Activated B cell treated with CpG ODN at 0.5 μM for 24 hours (primary cell): Measurements from ENCODE around the gene NBEAL1. TPM values are rescaled to one million over a fixed set of nuclear protein-coding genes. Genes with fewer than 3 reads are reported as not detected.
"Not testable (repeated sequence)": the region's sequence is repeated elsewhere in the genome, so short reads cannot be mapped to it uniquely, and the experiment has no call there.

Experiments used
- ATAC-seq: fragments of 200-7000 bp; cut with Tn5 transposase; one replicate; pipeline ENCODE4 v1.10.0; 2021; ENCODE audit warnings: low read depth, mild to moderate bottlenecking, moderate library complexity
- CTCF ChIA-PET: fragments of 350-600 bp; sonication (Branson Sonifier 250); formaldehyde crosslinking; loops from one replicate; lab custom pipeline; 2021; ENCODE audit warnings: antibody characterized with exemption; lab: Charles Lee
- POLR2A ChIA-PET: fragments of 350-600 bp; sonication (Branson Sonifier 250); formaldehyde crosslinking; loops from one replicate; lab custom pipeline; 2021; ENCODE audit warnings: antibody characterized with exemption; lab: Charles Lee
- DNase-seq: peaks from one replicate; pipeline ENCODE4 v3.0.0; 2022
- H3K27ac Mint-ChIP-seq: one replicate; pipeline ENCODE4 v1.8.0; 2020; ENCODE audit warnings: mixed read lengths
- H3K27me3 Mint-ChIP-seq: one replicate; pipeline ENCODE4 v1.8.0; 2021; ENCODE audit warnings: mixed read lengths
- H3K36me3 Mint-ChIP-seq: one replicate; pipeline ENCODE4 v1.8.0; 2021; ENCODE audit warnings: low read depth, mixed read lengths
- H3K4me1 Mint-ChIP-seq: one replicate; pipeline ENCODE4 v1.8.0; 2021; ENCODE audit warnings: mixed read lengths
- H3K4me3 Mint-ChIP-seq: one replicate; pipeline ENCODE4 v1.8.0; 2020; ENCODE audit warnings: mild to moderate bottlenecking, mixed read lengths
- H3K9me3 Mint-ChIP-seq: one replicate; pipeline ENCODE4 v1.8.0; 2020; ENCODE audit warnings: mixed read lengths
- CTCF ChIP-seq: fragments of 200-600 bp; IDR thresholded peaks from one replicate; pipeline ENCODE4 v1.8.0; 2022; ENCODE audit warnings: antibody characterized with exemption, mild to moderate bottlenecking
- intact Hi-C: fragments of 100-400 bp; cut with micrococcal nuclease; formaldehyde crosslinking; loops from one replicate; pipeline ENCODE4 v1.15.1; 2024
- total RNA-seq: library from RNA; stranded (reverse); gene quantifications from 2 replicates; pipeline ENCODE4 v1.2.3, GENCODE V29; 2022

The NBEAL1 gene
- total RNA-seq: 8.9 and 9.3 TPM in 2 replicates

- H3K27me3 Mint-ChIP-seq: no peaks in the 10 kb centered on the region
- H3K9me3 Mint-ChIP-seq: no peaks in the 10 kb centered on the region
Measured at GRCh38 chr2:203014456-203015199, at the start of gene NBEAL1. Gene NBEAL1, plus strand, starts transcription at chr2:203014875. Its CDS starts 1,510 bp downstream, at chr2:203016385.

GRCh38 chr2:202965810-202966460, 48.7 kb upstream of the NBEAL1 start:
- DNase-seq: no peak
- intact Hi-C loops: no loop called here
- no peak for TF ChIP-seq CTCF
- no peaks in the 10 kb centered on the region for H3K27me3 Mint-ChIP-seq
- CTCF ChIA-PET: no interaction called here
- no peak overlapping the region for H3K4me3 Mint-ChIP-seq
- H3K4me1 Mint-ChIP-seq: no peaks in the 10 kb centered on the region
- POLR2A ChIA-PET: no interaction called here
- H3K9me3 Mint-ChIP-seq: no peaks in the 10 kb centered on the region
- ATAC-seq: no peak
- H3K27ac Mint-ChIP-seq: no peak overlapping the region
- peaks cover 23% of the 10 kb centered on the region for H3K36me3 Mint-ChIP-seq

More at GRCh38 chr2:203014456-203015199, at the start of gene NBEAL1:
- POLR2A ChIA-PET: interaction anchor here (1.0 to 2.2 kb wide), 3 partner anchors 104 to 379 kb away, joined by 3 to 10 read pairs (median 8); partner anchors contain the start of genes CYP20A1 and FAM117B
- Mint-ChIP-seq H3K4me3 (peak within 1 kb of the TSS; percentile 87), H3K27ac (peak within 1 kb of the TSS; percentile 84), H3K4me1 (peaks cover 26% of the 10 kb centered on the region), H3K36me3 (peaks cover 7% of the 10 kb centered on the region)
- DNase-seq (peak; percentile 100), ATAC-seq (peak; percentile 93)
- intact Hi-C loops: loop anchor here (1.0 to 5.0 kb wide), 8 partner anchors 103 to 1233 kb away; partner anchors contain the start of genes ABI2, BMPR2, CYP20A1 and FAM117B
- no peak for TF ChIP-seq CTCF
- CTCF ChIA-PET: interaction anchor here (0.8 kb wide), 1 partner anchor 144 kb away, joined by 4 read pairs; no protein-coding TSS in a partner anchor

- ATAC-seq, H3K4me3 Mint-ChIP-seq, H3K27ac Mint-ChIP-seq, H3K9me3 Mint-ChIP-seq, DNase-seq, H3K4me1 Mint-ChIP-seq, intact Hi-C loops, H3K27me3 Mint-ChIP-seq, CTCF ChIA-PET: not testable (repeated sequence)
- peaks cover 22% of the 10 kb centered on the region for H3K36me3 Mint-ChIP-seq
- POLR2A ChIA-PET: interaction anchor here (0.6 kb wide), 1 partner anchor 54 kb away, joined by 4 read pairs; no protein-coding TSS in a partner anchor
Measured at GRCh38 chr2:202969404-202969803, 45.3 kb upstream of the NBEAL1 start.

- Mint-ChIP-seq H3K27ac (no peak overlapping the region), H3K9me3 (no peaks in the 10 kb centered on the region), H3K4me3 (no peak overlapping the region), H3K4me1 (no peaks in the 10 kb centered on the region), H3K27me3 (no peaks in the 10 kb centered on the region), H3K36me3 (peaks cover 41% of the 10 kb centered on the region)
- TF ChIP-seq CTCF: no peak
- CTCF ChIA-PET: no interaction called here
- intact Hi-C loops: no loop called here
- no peak for DNase-seq
- no peak for ATAC-seq
- POLR2A ChIA-PET: no interaction called here
Measured at GRCh38 chr2:202976809-202977208, 37.9 kb upstream of the NBEAL1 start.

- Mint-ChIP-seq H3K27me3 (no peaks in the 10 kb centered on the region), H3K4me1 (no peaks in the 10 kb centered on the region), H3K36me3 (peaks cover 34% of the 10 kb centered on the region), H3K4me3 (no peak overlapping the region), H3K9me3 (no peaks in the 10 kb centered on the region), H3K27ac (no peak overlapping the region)
- intact Hi-C loops: no loop called here
- DNase-seq (no peak), ATAC-seq (no peak)
- CTCF ChIA-PET: no interaction called here
- no peak for TF ChIP-seq CTCF
- POLR2A ChIA-PET: no interaction called here
Measured at GRCh38 chr2:202982779-202983491, 31.7 kb upstream of the NBEAL1 start.
